HCT116 (cell line): ENCODE data around the gene MRPL34. TPM values are rescaled to one million over a fixed set of nuclear protein-coding genes. Genes with fewer than 3 reads are reported as not detected.

ENCODE experiments used
- ATAC-seq: fragments of 200-7000 bp; cut with Tn5 transposase; 2 replicates; pipeline ENCODE4 v1.9.1; 2020; ENCODE audit warnings: mild to moderate bottlenecking, moderate library complexity
- BruUV-seq: library from RNA; stranded (reverse); fragments of 400-500 nt; replicated peaks from 2 replicates; lab custom pipeline; 2021; lab: Mats Ljungman, UMichigan
- CTCF ChIA-PET: fragments of 300-600 bp; sonication (Branson Sonifier 250); formaldehyde crosslinking; loops from one replicate; lab custom pipeline; 2021; ENCODE audit warnings: antibody characterized with exemption; lab: Charles Lee
- POLR2A ChIA-PET: fragments of 300-600, 350-600 bp; sonication (Branson Sonifier 250); formaldehyde crosslinking; loops from one replicate; lab custom pipeline; 2021; ENCODE audit warnings: antibody characterized with exemption; lab: Charles Lee
- RAD21 ChIA-PET, 2 experiments: fragments of 300-600 bp; sonication (Branson Sonifier 250); formaldehyde crosslinking; loops; one replicate each; lab custom pipeline; 2023; ENCODE audit warnings: low total read pairs in 2 of 2; ENCODE audit not compliant: uncharacterized antibody in 2 of 2, unreplicated experiment in 2 of 2, low non-redundant PET in 1 of 2; lab: Charles Lee
- DNase-seq: peaks from one replicate; pipeline ENCODE4 v3.0.0-alpha.2; 2010; ENCODE audit warnings: low read depth, low spot score
- H2AFZ ChIP-seq: fragments of 200-600 bp; shearing (Covaris generic), sonication (generic); 2 replicates; pipeline ENCODE4 v1.6.1; 2017; ENCODE audit warnings: low read depth, mixed run types, mixed read lengths, antibody characterized with exemption, low read length; ENCODE audit not compliant: poor library complexity, severe bottlenecking
- H3K27ac ChIP-seq: 2 replicates; pipeline ENCODE4 v1.5.1; 2012; ENCODE audit warnings: low read depth, low read length
- H3K27me3 ChIP-seq: fragments of 200-600 bp; sonication (generic); 2 replicates; pipeline ENCODE4 v1.6.1; 2016; ENCODE audit warnings: mixed run types, low read length, mixed read lengths; ENCODE audit not compliant: insufficient read depth
- H3K36me3 ChIP-seq, 2 experiments: fragments of 200-500 bp in 1 of 2; fragments of 200-600 bp in 1 of 2; sonication (Bioruptor generic) in 1 of 2; sonication (generic) in 1 of 2; 2 replicates each; pipeline versions ENCODE4 v1.5.1 to v1.6.1; 2014 to 2016; ENCODE audit warnings: low read length in 2 of 2, inconsistent platforms in 1 of 2, mixed read lengths in 1 of 2, mixed run types in 1 of 2; ENCODE audit not compliant: insufficient read depth in 2 of 2, control insufficient read depth in 1 of 2
- H3K4me1 ChIP-seq, 2 experiments: fragments of 200-600 bp in 1 of 2; sonication (generic) in 1 of 2; 2 replicates each; pipeline versions ENCODE4 v1.5.1 to v1.6.1; 2012 to 2017; ENCODE audit warnings: low read length in 2 of 2, inconsistent platforms in 1 of 2, mild to moderate bottlenecking in 1 of 2, mixed read lengths in 1 of 2, mixed run types in 1 of 2, moderate library complexity in 1 of 2; ENCODE audit not compliant: insufficient read depth in 2 of 2, control insufficient read depth in 1 of 2
- H3K4me2 ChIP-seq: fragments of 200-600 bp; sonication (generic); 2 replicates; pipeline ENCODE4 v1.6.1; 2017; ENCODE audit warnings: mixed run types, low read length, mixed read lengths
- H3K4me3 ChIP-seq, 2 experiments: fragments of 200-600 bp in 1 of 2; sonication (generic) in 1 of 2; replicated peaks in 1 of 2; 2 replicates each; pipeline ENCODE4 v1.5.1; 2011 to 2016; ENCODE audit warnings: low read length in 2 of 2, control low read depth in 1 of 2, low read depth in 1 of 2, mild to moderate bottlenecking in 1 of 2, mixed read lengths in 1 of 2, mixed run types in 1 of 2
- H3K79me2 ChIP-seq: fragments of 200-600 bp; sonication (generic); 2 replicates; pipeline ENCODE4 v1.6.1; 2017; ENCODE audit warnings: mild to moderate bottlenecking, mixed run types, low read length, moderate library complexity, mixed read lengths; ENCODE audit not compliant: insufficient read depth
- H3K9ac ChIP-seq: fragments of 200-600 bp; sonication (generic); 2 replicates; pipeline ENCODE4 v1.6.1; 2016; ENCODE audit warnings: low read length, mixed read lengths
- H3K9me2 ChIP-seq: fragments of 200-600 bp; sonication (generic), shearing (Covaris generic); 2 replicates; pipeline ENCODE4 v1.6.1; 2017; ENCODE audit warnings: mixed run types, mild to moderate bottlenecking, moderate library complexity; ENCODE audit not compliant: insufficient read depth
- H3K9me3 ChIP-seq, 2 experiments: fragments of 200-500 bp in 1 of 2; fragments of 200-600 bp in 1 of 2; sonication (Bioruptor generic) in 1 of 2; sonication (generic) in 1 of 2; 2 replicates each; pipeline ENCODE4 v1.6.1; 2014 to 2017; ENCODE audit warnings: low read length in 2 of 2, mixed read lengths in 2 of 2, inconsistent platforms in 1 of 2, low read depth in 1 of 2, mild to moderate bottlenecking in 1 of 2, mixed run types in 1 of 2, moderate library complexity in 1 of 2; ENCODE audit not compliant: control insufficient read depth in 1 of 2, insufficient read depth in 1 of 2
- H4K20me1 ChIP-seq: fragments of 200-600 bp; sonication (generic), shearing (Covaris generic); 2 replicates; pipeline ENCODE4 v1.6.1; 2017; ENCODE audit warnings: mixed run types, mild to moderate bottlenecking, moderate library complexity; ENCODE audit not compliant: insufficient read depth
- CBX3 ChIP-seq: IDR thresholded peaks from 2 replicates; pipeline ENCODE4 v1.6.1; 2012; ENCODE audit warnings: low read depth
- CEBPB ChIP-seq: IDR thresholded peaks from 2 replicates; pipeline ENCODE4 v1.6.1; 2012; ENCODE audit warnings: low read depth
- EZH2 ChIP-seq: fragments of 200-600 bp; sonication (generic); IDR thresholded peaks from 2 replicates; pipeline ENCODE4 v1.6.1; 2017; ENCODE audit warnings: antibody characterized with exemption, mixed run types
- EZH2phosphoT487 ChIP-seq: fragments of 200-600 bp; IDR thresholded peaks from 2 replicates; pipeline ENCODE4 v1.6.1; 2018; ENCODE audit warnings: antibody characterized with exemption, borderline replicate concordance
- FOSL1 ChIP-seq: IDR thresholded peaks from 2 replicates; pipeline ENCODE4 v1.6.1; 2012; ENCODE audit warnings: low read depth
- JUND ChIP-seq: IDR thresholded peaks from 2 replicates; pipeline ENCODE4 v1.6.1; 2012
- MAX ChIP-seq: IDR thresholded peaks from 2 replicates; pipeline ENCODE4 v1.6.1; 2012
- POLR2A ChIP-seq: IDR thresholded peaks from 2 replicates; pipeline ENCODE4 v1.7.0; 2011; ENCODE audit warnings: borderline replicate concordance; ENCODE audit not compliant: insufficient read depth, insufficient read length; ENCODE audit errors: extremely low read depth
- POLR2AphosphoS5 ChIP-seq: IDR thresholded peaks from 2 replicates; pipeline ENCODE4 v1.6.1; 2011; ENCODE audit warnings: mild to moderate bottlenecking, low read depth, low read length, moderate library complexity
- RAD21 ChIP-seq: IDR thresholded peaks from 2 replicates; pipeline ENCODE4 v1.6.1; 2012; ENCODE audit warnings: low read depth, mild to moderate bottlenecking
- SIN3A ChIP-seq: IDR thresholded peaks from 2 replicates; pipeline ENCODE4 v1.6.1; 2012; ENCODE audit warnings: low read depth
- SP1 ChIP-seq: IDR thresholded peaks from 2 replicates; pipeline ENCODE4 v1.6.1; 2012; ENCODE audit warnings: low read depth
- SRF ChIP-seq: IDR thresholded peaks from 2 replicates; pipeline ENCODE4 v1.6.1; 2012; ENCODE audit warnings: low read depth
- ZFX ChIP-seq: fragments of 450-650 bp; IDR thresholded peaks from 2 replicates; pipeline ENCODE4 v1.6.1; 2017
- ZNF274 ChIP-seq: fragments of 200-500 bp; sonication (Bioruptor generic); IDR thresholded peaks from 2 replicates; pipeline ENCODE4 v1.6.1; 2014; ENCODE audit warnings: mild to moderate bottlenecking, low read depth, low read length, inconsistent platforms
- intact Hi-C: fragments of 100-400 bp; cut with micrococcal nuclease; formaldehyde crosslinking; loops from 2 replicates; pipeline ENCODE4 v1.10.0; 2022
- total RNA-seq: library from RNA; stranded (reverse); gene quantifications from one replicate; pipeline ENCODE4 v1.2.1, GENCODE V29; 2021; ENCODE audit not compliant: unreplicated experiment
- TF ChIP-seq, protein P1 (sequence below): IDR thresholded peaks from 2 replicates; pipeline ENCODE4 v1.6.1; 2012

MRPL34 gene
- total RNA-seq, 1 experiment from 2014 or later = 114 TPM

- Histone ChIP-seq H3K79me2 (peaks cover 17% of the 10 kb centered on the region), H2AFZ (no peak within 1 kb of the TSS), H3K4me2 (no peak within 1 kb of the TSS), H3K9me3 (no peaks in the 10 kb centered on the region), H4K20me1 (no peaks in the 10 kb centered on the region), H3K27ac (no peak within 1 kb of the TSS), H3K4me3 (no peak within 1 kb of the TSS), H3K9ac (no peak within 1 kb of the TSS), H3K27me3 (no peaks in the 10 kb centered on the region), H3K9me2 (no peaks in the 10 kb centered on the region), H3K4me1 (peaks cover 3 to 17% of the 10 kb centered on the region in 2 experiments; a peak in 3 of 4 replicates), H3K36me3 (peaks cover 0 to 7% of the 10 kb centered on the region in 2 experiments; a peak in 1 of 4 replicates)
- intact Hi-C loops = no loop called here
- BruUV-seq = no TSS peak
- DNase-seq (no peak), ATAC-seq (no peak)
- CTCF ChIA-PET = no interaction called here
- POLR2A ChIA-PET = interaction anchor here (1.3 kb wide), 2 partner anchors 30 to 50 kb away, joined by 3 read pairs; partner anchors contain the start of gene USE1
- TF ChIP-seq EZH2phosphoT487 = no peak
- TF ChIP-seq ZNF274 = no peak
- TF ChIP-seq CEBPB = no peak
- no peak for TF ChIP-seq ZFX
- TF ChIP-seq POLR2AphosphoS5 = no peak
- no peak for TF ChIP-seq JUND
- TF ChIP-seq FOSL1 = no peak
- TF ChIP-seq, protein P1, sequence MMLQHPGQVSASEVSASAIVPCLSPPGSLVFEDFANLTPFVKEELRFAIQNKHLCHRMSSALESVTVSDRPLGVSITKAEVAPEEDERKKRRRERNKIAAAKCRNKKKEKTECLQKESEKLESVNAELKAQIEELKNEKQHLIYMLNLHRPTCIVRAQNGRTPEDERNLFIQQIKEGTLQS = no peak
- no peak for TF ChIP-seq EZH2
- no peak for TF ChIP-seq SP1
- TF ChIP-seq MAX = no peak
- TF ChIP-seq SIN3A = no peak
- TF ChIP-seq POLR2A = no peak
- TF ChIP-seq SRF = no peak
- TF ChIP-seq CBX3 = no peak
- TF ChIP-seq RAD21 = no peak
- RAD21 ChIA-PET = no interaction called here
These were observed 41.1 kb upstream of the MRPL34 start, which contains the start of gene USHBP1 for GRCh38 chr19:17264641-17264979. TSS of gene USHBP1 (minus strand) at chr19:17264745. CDS start at chr19:17264299, 446 bp downstream.
